Fibroblast of lung (primary cell): Measurements from ENCODE around the gene IL1RAP. TPM values are rescaled to one million over a fixed set of nuclear protein-coding genes. Genes with fewer than 3 reads are reported as not detected.

ENCODE experiments used
- DNase-seq, 2 donors: peaks; one replicate each; pipeline versions ENCODE4 v3.0.0 to v3.0.0-alpha.2; 2010; ENCODE audit warnings: low read depth in 2 of 2
- H2AFZ ChIP-seq: 2 replicates; pipeline ENCODE4 v1.5.1; 2012; ENCODE audit warnings: low read length, control low read depth, inconsistent platforms
- H3K27ac ChIP-seq: 2 replicates; pipeline ENCODE4 v1.5.1; 2011; ENCODE audit warnings: low read length, control low read depth; ENCODE audit not compliant: insufficient read depth
- H3K27me3 ChIP-seq: 2 replicates; pipeline ENCODE4 v1.5.1; 2011; ENCODE audit warnings: mild to moderate bottlenecking, low read length; ENCODE audit not compliant: control insufficient read depth, insufficient read depth
- H3K36me3 ChIP-seq: 2 replicates; pipeline ENCODE4 v1.5.1; 2011; ENCODE audit warnings: low read length; ENCODE audit not compliant: control insufficient read depth, insufficient read depth
- H3K4me1 ChIP-seq: 2 replicates; pipeline ENCODE4 v1.5.1; 2011; ENCODE audit warnings: low read length; ENCODE audit not compliant: control insufficient read depth, insufficient read depth; ENCODE audit errors: extremely low read depth
- H3K4me2 ChIP-seq: 2 replicates; pipeline ENCODE4 v1.5.1; 2011; ENCODE audit warnings: low read length, control low read depth; ENCODE audit not compliant: insufficient read depth; ENCODE audit errors: extremely low read depth
- H3K4me3 ChIP-seq, 4 experiments: fragments of 200-600 bp in 1 of 4; sonication (generic) in 1 of 4; replicated peaks in 1 of 4; 2 replicates each; pipeline ENCODE4 v1.5.1; 2011 to 2016; ENCODE audit warnings: low read length in 4 of 4, low read depth in 3 of 4, mild to moderate bottlenecking in 3 of 4, control low read depth in 2 of 4, inconsistent platforms in 1 of 4, mixed read lengths in 1 of 4; ENCODE audit not compliant: insufficient read depth in 1 of 4; ENCODE audit errors: control extremely low read depth in 1 of 4
- H3K79me2 ChIP-seq: 2 replicates; pipeline ENCODE4 v1.5.1; 2012; ENCODE audit warnings: mild to moderate bottlenecking, low read length, inconsistent platforms; ENCODE audit not compliant: control insufficient read depth, insufficient read depth
- H3K9ac ChIP-seq: 2 replicates; pipeline ENCODE4 v1.5.1; 2011; ENCODE audit warnings: mild to moderate bottlenecking, low read length, control low read depth; ENCODE audit not compliant: insufficient read depth
- H3K9me3 ChIP-seq: 2 replicates; pipeline ENCODE4 v1.5.1; 2012; ENCODE audit warnings: low read depth, low read length; ENCODE audit not compliant: control insufficient read depth, insufficient read depth
- H4K20me1 ChIP-seq: 2 replicates; pipeline ENCODE4 v1.5.1; 2011; ENCODE audit warnings: low read length; ENCODE audit not compliant: control insufficient read depth, insufficient read depth; ENCODE audit errors: extremely low read depth
- EZH2 ChIP-seq: IDR thresholded peaks from 2 replicates; pipeline ENCODE4 v1.5.1; 2012; ENCODE audit warnings: low read length, control low read depth, mild to moderate bottlenecking; ENCODE audit errors: missing control alignments
- polyA plus RNA-seq, 2 donors: library from polyadenylated mRNA; depleted of rRNA in 1 of 2; stranded (reverse) in 1 of 2; unstranded in 1 of 2; fragments of >200 nt; gene quantifications; 2 replicates each; pipeline ENCODE4 v1.2.1, GENCODE V29; 2011 to 2012; ENCODE audit warnings: missing spikeins in 1 of 2
- total RNA-seq: library from RNA; depleted of rRNA; stranded (reverse); fragments of >200 nt; gene quantifications from 2 replicates; pipeline ENCODE4 v1.2.1, GENCODE V29; 2014
- TF ChIP-seq, protein P1 (sequence below), 2 donors: IDR thresholded peaks in 1 of 2; conservative IDR thresholded peaks in 1 of 2; 1 replicate in 1 of 2; 2 replicates in 1 of 2; pipeline ENCODE4 v1.5.1; 2011 to 2012; ENCODE audit warnings: low read length in 2 of 2, control low read depth in 1 of 2, inconsistent platforms in 1 of 2, low read depth in 1 of 2, mild to moderate bottlenecking in 1 of 2

IL1RAP gene
- total and polyA plus RNA-seq, 2 donors (not counting 1 experiment from before 2014, with no cell fraction given), result 10.2 to 12.6 TPM

DNA sequence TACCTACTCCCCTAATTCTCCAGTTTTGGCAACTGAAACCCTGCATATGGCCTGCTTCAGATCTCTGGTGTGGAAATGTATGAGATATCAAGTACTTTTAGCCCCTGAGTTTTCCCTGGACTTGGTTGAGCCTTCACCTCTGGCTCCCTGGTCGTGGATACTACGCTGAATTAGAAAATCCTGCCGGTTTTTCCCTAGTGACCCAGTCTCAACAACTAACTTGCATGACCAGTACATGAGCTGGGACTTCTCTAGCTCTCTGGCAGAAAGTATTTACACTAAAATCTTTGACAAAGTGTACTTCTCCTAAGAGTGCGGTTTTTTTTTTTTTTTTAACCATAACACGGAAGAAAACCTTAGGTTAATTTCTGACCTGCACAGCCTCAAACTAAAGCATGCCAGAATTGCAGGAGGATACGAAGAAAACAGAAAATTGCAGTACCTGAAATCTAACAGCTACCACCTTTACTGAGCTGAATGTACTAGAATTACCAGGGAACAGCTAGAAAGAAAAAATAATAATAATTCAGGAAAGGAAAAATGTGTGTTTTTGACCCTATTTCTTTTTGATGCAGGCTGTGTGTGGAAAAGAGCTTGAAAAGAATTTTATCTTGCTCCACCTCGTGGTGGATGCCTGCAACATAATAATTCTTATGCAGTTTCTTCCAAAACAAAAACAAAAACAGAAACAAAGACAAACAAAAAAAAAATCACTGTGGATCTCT lies 183.1 kb downstream of the IL1RAP start:
- no peak overlapping the region for H3K27ac ChIP-seq
- H3K9ac ChIP-seq, result no peak overlapping the region
- H3K4me2 ChIP-seq, result no peak overlapping the region
- H3K36me3 ChIP-seq, result no peaks in the 10 kb centered on the region
- no peaks in the 10 kb centered on the region for H3K27me3 ChIP-seq
- H4K20me1 ChIP-seq, result no peaks in the 10 kb centered on the region
- H3K4me3 ChIP-seq, result no peak overlapping the region
- H3K4me1 ChIP-seq, result no peaks in the 10 kb centered on the region
- H3K9me3 ChIP-seq, result no peaks in the 10 kb centered on the region
- DNase-seq, result peak; percentile 30 to 63
- no peak overlapping the region for H2AFZ ChIP-seq
- TF ChIP-seq EZH2, result no peak
- TF ChIP-seq, protein P1, sequence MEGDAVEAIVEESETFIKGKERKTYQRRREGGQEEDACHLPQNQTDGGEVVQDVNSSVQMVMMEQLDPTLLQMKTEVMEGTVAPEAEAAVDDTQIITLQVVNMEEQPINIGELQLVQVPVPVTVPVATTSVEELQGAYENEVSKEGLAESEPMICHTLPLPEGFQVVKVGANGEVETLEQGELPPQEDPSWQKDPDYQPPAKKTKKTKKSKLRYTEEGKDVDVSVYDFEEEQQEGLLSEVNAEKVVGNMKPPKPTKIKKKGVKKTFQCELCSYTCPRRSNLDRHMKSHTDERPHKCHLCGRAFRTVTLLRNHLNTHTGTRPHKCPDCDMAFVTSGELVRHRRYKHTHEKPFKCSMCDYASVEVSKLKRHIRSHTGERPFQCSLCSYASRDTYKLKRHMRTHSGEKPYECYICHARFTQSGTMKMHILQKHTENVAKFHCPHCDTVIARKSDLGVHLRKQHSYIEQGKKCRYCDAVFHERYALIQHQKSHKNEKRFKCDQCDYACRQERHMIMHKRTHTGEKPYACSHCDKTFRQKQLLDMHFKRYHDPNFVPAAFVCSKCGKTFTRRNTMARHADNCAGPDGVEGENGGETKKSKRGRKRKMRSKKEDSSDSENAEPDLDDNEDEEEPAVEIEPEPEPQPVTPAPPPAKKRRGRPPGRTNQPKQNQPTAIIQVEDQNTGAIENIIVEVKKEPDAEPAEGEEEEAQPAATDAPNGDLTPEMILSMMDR (conservative IDR thresholded peaks at IDR 0.05 in 1 of 2, IDR thresholded peaks at IDR 0.05 in 1 of 2; ENCODE audit: low read depth in 1 of 2, low read length in 2 of 2), result peak; percentile 60 to 61
- no peaks in the 10 kb centered on the region for H3K79me2 ChIP-seq

DNA sequence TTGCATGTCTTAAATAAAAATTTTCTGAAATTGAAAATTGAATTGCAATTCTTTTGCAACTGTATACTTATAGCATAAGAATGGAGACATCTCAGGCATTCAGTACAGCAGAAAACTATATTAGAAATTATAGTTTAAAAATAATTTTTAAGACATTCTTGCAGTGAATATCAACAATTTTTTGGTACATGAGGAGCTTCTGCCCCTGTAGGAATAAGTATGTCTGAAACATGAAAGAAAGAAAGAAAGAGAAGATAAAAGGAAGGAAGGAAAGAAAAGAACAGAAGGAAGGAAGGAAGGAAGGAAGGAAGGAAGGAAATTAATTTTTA lies 183.6 kb downstream of the IL1RAP start:
- Histone ChIP-seq H3K4me3 (no peak overlapping the region), H3K9me3 (no peaks in the 10 kb centered on the region), H3K4me1 (no peaks in the 10 kb centered on the region), H4K20me1 (no peaks in the 10 kb centered on the region), H2AFZ (no peak overlapping the region), H3K4me2 (no peak overlapping the region), H3K79me2 (no peaks in the 10 kb centered on the region), H3K27me3 (no peaks in the 10 kb centered on the region), H3K27ac (no peak overlapping the region), H3K36me3 (no peaks in the 10 kb centered on the region), H3K9ac (no peak overlapping the region)
- DNase-seq, result no peak
- TF ChIP-seq EZH2, result no peak
- TF ChIP-seq, protein P1 (conservative IDR thresholded peaks at IDR 0.05 in 1 of 2, IDR thresholded peaks at IDR 0.05 in 1 of 2; ENCODE audit: low read depth in 1 of 2, low read length in 2 of 2), result no peak

DNA sequence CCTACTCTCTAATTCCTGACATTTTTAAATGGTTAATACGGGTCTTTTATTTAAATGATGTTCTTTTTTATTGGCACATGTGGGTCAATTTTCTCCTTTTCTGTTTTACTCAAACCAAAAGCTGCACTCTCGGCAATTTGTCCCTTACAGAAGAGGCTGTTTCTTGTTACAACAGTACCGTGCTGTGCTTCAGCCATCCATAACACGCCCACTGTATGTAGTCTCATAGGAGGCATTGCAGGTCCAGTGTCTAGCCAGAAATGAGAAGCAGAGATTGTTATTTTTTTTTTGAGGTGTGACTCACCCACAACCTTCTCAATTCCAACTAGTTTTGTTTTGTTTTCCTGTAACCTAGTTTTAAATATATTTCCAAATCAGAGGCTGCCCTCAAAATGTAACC lies 184.0 kb downstream of the IL1RAP start:
- no peaks in the 10 kb centered on the region for H3K27me3 ChIP-seq
- TF ChIP-seq, protein P1 (conservative IDR thresholded peaks at IDR 0.05 in 1 of 2, IDR thresholded peaks at IDR 0.05 in 1 of 2; ENCODE audit: low read depth in 1 of 2, low read length in 2 of 2), result no peak
- TF ChIP-seq EZH2, result no peak
- peak; percentile 49 to 77 for DNase-seq
- no peaks in the 10 kb centered on the region for H4K20me1 ChIP-seq
- no peaks in the 10 kb centered on the region for H3K4me1 ChIP-seq
- no peaks in the 10 kb centered on the region for H3K79me2 ChIP-seq
- peak overlapping the region; percentile 41 for H3K4me2 ChIP-seq
- no peak overlapping the region for H2AFZ ChIP-seq
- H3K9me3 ChIP-seq, result no peaks in the 10 kb centered on the region
- no peak overlapping the region for H3K4me3 ChIP-seq
- H3K9ac ChIP-seq, result no peak overlapping the region
- H3K36me3 ChIP-seq, result no peaks in the 10 kb centered on the region
- no peak overlapping the region for H3K27ac ChIP-seq
